PC-3 (cell line): Measurements from ENCODE around the gene CFAP410. TPM values are rescaled to one million over a fixed set of nuclear protein-coding genes. Genes with fewer than 3 reads are reported as not detected.

Experiments
- ATAC-seq: fragments of 200-7000 bp; cut with Tn5 transposase; 2 replicates; pipeline ENCODE4 v1.9.1; 2020; ENCODE audit warnings: mild to moderate bottlenecking, moderate library complexity
- BruUV-seq: library from RNA; stranded (reverse); fragments of 400-500 nt; replicated peaks from 2 replicates; lab custom pipeline; 2021; lab: Mats Ljungman, UMichigan
- CTCF ChIA-PET: fragments of 300-600 bp; sonication (Branson Sonifier 250); formaldehyde crosslinking; loops from one replicate; lab custom pipeline; 2022; ENCODE audit warnings: antibody characterized with exemption; lab: Charles Lee
- POLR2A ChIA-PET: fragments of 300-600 bp; sonication (Branson Sonifier 250); formaldehyde crosslinking; loops from one replicate; lab custom pipeline; 2022; ENCODE audit warnings: antibody characterized with exemption; ENCODE audit not compliant: unreplicated experiment; lab: Charles Lee
- DNase-seq: peaks from one replicate; pipeline ENCODE4 v3.0.0-alpha.2; 2015
- H2AFZ ChIP-seq: fragments of 300-600 bp; sonication (generic); 2 replicates; pipeline ENCODE4 v1.6.0; 2016; ENCODE audit warnings: antibody characterized with exemption, low read length
- H3F3A ChIP-seq: fragments of 300-600 bp; sonication (generic); one replicate; pipeline ENCODE4 v1.6.0; 2017; ENCODE audit warnings: antibody characterized with exemption, low read length, control low read depth, mild to moderate bottlenecking; ENCODE audit not compliant: unreplicated experiment
- H3K27ac ChIP-seq: fragments of 300-600 bp; sonication (generic); 2 replicates; pipeline ENCODE4 v1.5.1; 2016; ENCODE audit warnings: mild to moderate bottlenecking, low read length
- H3K27me3 ChIP-seq: fragments of 300-600 bp; sonication (generic); 2 replicates; pipeline ENCODE4 v1.6.1; 2016; ENCODE audit warnings: low read length, mixed read lengths
- H3K36me3 ChIP-seq: fragments of 300-600 bp; sonication (generic); 2 replicates; pipeline ENCODE4 v1.6.1; 2016; ENCODE audit warnings: low read depth, mixed run types, low read length, mixed read lengths
- H3K4me1 ChIP-seq: fragments of 300-600 bp; sonication (generic); 2 replicates; pipeline ENCODE4 v1.5.1; 2016; ENCODE audit warnings: low read length; ENCODE audit not compliant: insufficient read depth
- H3K4me2 ChIP-seq: fragments of 300-600 bp; sonication (generic); 2 replicates; pipeline ENCODE4 v1.6.0; 2016; ENCODE audit warnings: low read length
- H3K4me3 ChIP-seq: fragments of 300-600 bp; sonication (generic); 2 replicates; pipeline ENCODE4 v1.5.1; 2016; ENCODE audit warnings: mild to moderate bottlenecking, low read length, mixed read lengths
- H3K79me2 ChIP-seq: fragments of 300-600 bp; sonication (generic); 2 replicates; pipeline ENCODE4 v1.6.1; 2017; ENCODE audit warnings: low read length, mixed read lengths
- H3K9ac ChIP-seq: fragments of 300-600 bp; sonication (generic); 2 replicates; pipeline ENCODE4 v1.6.0; 2016; ENCODE audit warnings: mild to moderate bottlenecking, low read length
- H3K9me2 ChIP-seq: fragments of 300-600 bp; sonication (generic); replicated peaks from 2 replicates; pipeline ENCODE4 v1.6.1; 2016; ENCODE audit warnings: mixed run types, low read length, mixed read lengths
- H3K9me3 ChIP-seq: fragments of 300-600 bp; sonication (generic); 2 replicates; pipeline ENCODE4 v1.6.1; 2016; ENCODE audit warnings: low read length, mixed read lengths
- H4K20me1 ChIP-seq: fragments of 300-600 bp; sonication (generic); 2 replicates; pipeline ENCODE4 v1.6.1; 2016; ENCODE audit warnings: low read length, mixed read lengths
- CTCF ChIP-seq: fragments of 300-600 bp; sonication (generic); conservative IDR thresholded peaks from 2 replicates; pipeline ENCODE4 v1.5.1; 2017; ENCODE audit warnings: antibody characterized with exemption, low read depth, mild to moderate bottlenecking, low read length
- EZH2 ChIP-seq: fragments of 300-600 bp; sonication (generic); IDR thresholded peaks from one replicate; pipeline ENCODE4 v1.6.1; 2017; ENCODE audit warnings: antibody characterized with exemption, mild to moderate bottlenecking, low read length; ENCODE audit not compliant: unreplicated experiment
- EZH2phosphoT487 ChIP-seq: fragments of 300-600 bp; sonication (generic); IDR thresholded peaks from 2 replicates; pipeline ENCODE4 v1.6.1; 2018; ENCODE audit warnings: mild to moderate bottlenecking, antibody characterized with exemption, low read length, borderline replicate concordance
- intact Hi-C: fragments of 100-400 bp; cut with micrococcal nuclease; formaldehyde crosslinking; loops from 2 replicates; pipeline ENCODE4 v1.9.0; 2023
- total RNA-seq: library from RNA; depleted of rRNA; stranded (reverse); fragments of >200 nt; gene quantifications from 2 replicates; pipeline ENCODE4 v1.2.3, GENCODE V29; 2014

The CFAP410 gene
- total RNA-seq, 1 experiment from 2014 or later, result 18.4 TPM

DNA sequence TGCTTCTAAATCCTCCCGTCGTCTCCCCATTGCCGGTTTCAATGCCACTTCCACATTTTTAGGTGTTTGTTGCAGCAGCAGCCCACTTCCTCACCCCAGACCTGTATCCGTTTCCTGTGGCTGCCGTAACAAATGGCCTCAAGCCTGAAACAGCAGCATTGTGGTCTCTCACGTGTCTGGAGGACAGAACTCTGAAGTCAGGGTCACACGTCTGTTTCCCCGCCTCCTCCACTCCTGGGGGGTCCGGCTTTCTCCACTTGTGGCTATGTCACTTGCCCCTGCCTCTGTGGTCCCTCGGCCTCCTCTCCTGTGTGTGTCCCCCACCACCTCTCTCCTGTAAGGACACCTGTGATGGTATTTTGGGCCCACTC lies 36.1 kb upstream of the CFAP410 start:
- no peaks in the 10 kb centered on the region for H3K9me3 ChIP-seq
- POLR2A ChIA-PET, result no interaction called here
- H3K4me2 ChIP-seq, result no peak overlapping the region
- no peak for TF ChIP-seq EZH2phosphoT487
- TF ChIP-seq CTCF, result no peak
- TF ChIP-seq EZH2, result no peak
- H3K27ac ChIP-seq, result no peak overlapping the region
- no TSS peak for BruUV-seq
- DNase-seq, result no peak
- peaks cover 4% of the 10 kb centered on the region; the same call in 1 of the 2 replicates for H3K27me3 ChIP-seq
- no peak overlapping the region for H3K4me3 ChIP-seq
- no peaks in the 10 kb centered on the region for H3F3A ChIP-seq
- intact Hi-C loops, result no loop called here
- no peak overlapping the region for H3K9ac ChIP-seq
- no peaks in the 10 kb centered on the region for H3K79me2 ChIP-seq
- no peak overlapping the region for H2AFZ ChIP-seq
- CTCF ChIA-PET, result no interaction called here
- peaks cover 5% of the 10 kb centered on the region; the same call in 1 of the 2 replicates for H3K4me1 ChIP-seq
- H3K36me3 ChIP-seq, result no peaks in the 10 kb centered on the region
- ATAC-seq, result no peak
- H4K20me1 ChIP-seq, result no peaks in the 10 kb centered on the region
- no peaks in the 10 kb centered on the region for H3K9me2 ChIP-seq

- H3K4me3 ChIP-seq, result no peak overlapping the region
- TF ChIP-seq EZH2phosphoT487 (no peak), EZH2 (no peak), CTCF (no peak)
- ATAC-seq (no peak), DNase-seq (no peak)
- POLR2A ChIA-PET, result no interaction called here
- BruUV-seq, result no TSS peak
- no peak overlapping the region for H3K9ac ChIP-seq
- H3K36me3 ChIP-seq, result no peaks in the 10 kb centered on the region
- intact Hi-C loops, result no loop called here
- no peaks in the 10 kb centered on the region for H3F3A ChIP-seq
- no peaks in the 10 kb centered on the region for H3K79me2 ChIP-seq
- H3K9me2 ChIP-seq, result no peaks in the 10 kb centered on the region
- no peak overlapping the region for H3K27ac ChIP-seq
- no peak overlapping the region for H3K4me2 ChIP-seq
- no peaks in the 10 kb centered on the region for H3K9me3 ChIP-seq
- peaks cover 4% of the 10 kb centered on the region; the same call in 1 of the 2 replicates for H3K27me3 ChIP-seq
- H2AFZ ChIP-seq, result no peak overlapping the region
- peaks cover 10% of the 10 kb centered on the region for H3K4me1 ChIP-seq
- CTCF ChIA-PET, result no interaction called here
- no peaks in the 10 kb centered on the region for H4K20me1 ChIP-seq
These were observed 35.6 kb upstream of the CFAP410 start for GRCh38 chr21:44374601-44375280.

DNA sequence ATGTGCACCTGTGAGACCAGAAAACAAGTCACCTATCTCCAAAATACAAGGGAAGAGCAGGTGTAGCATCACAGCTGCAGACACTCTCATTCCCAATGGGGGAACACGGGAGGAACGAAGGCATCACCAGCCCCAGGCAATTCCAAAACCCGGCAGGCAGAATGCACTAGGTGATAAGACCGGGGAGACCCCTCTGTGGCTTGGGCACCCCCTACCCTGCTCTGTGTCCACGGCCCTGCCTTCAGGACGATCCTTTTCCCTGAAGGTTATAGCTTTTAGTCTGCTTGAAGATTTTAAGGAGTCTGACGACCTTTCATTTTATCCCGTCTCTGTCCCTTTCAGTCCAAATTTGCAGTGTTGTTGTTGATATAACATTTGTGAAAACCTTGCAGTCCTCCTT lies 33.4 kb upstream of the CFAP410 start:
- ATAC-seq, result no peak
- Histone ChIP-seq H3K27ac (no peak overlapping the region), H3F3A (no peaks in the 10 kb centered on the region), H3K9me2 (no peaks in the 10 kb centered on the region), H3K4me1 (peaks cover 10% of the 10 kb centered on the region), H3K4me2 (no peak overlapping the region), H3K36me3 (no peaks in the 10 kb centered on the region), H4K20me1 (no peaks in the 10 kb centered on the region), H3K9me3 (no peaks in the 10 kb centered on the region), H3K4me3 (no peak overlapping the region), H2AFZ (no peak overlapping the region), H3K9ac (no peak overlapping the region), H3K27me3 (no peaks in the 10 kb centered on the region), H3K79me2 (no peaks in the 10 kb centered on the region)
- no TSS peak for BruUV-seq
- POLR2A ChIA-PET, result no interaction called here
- CTCF ChIA-PET, result no interaction called here
- DNase-seq, result no peak
- TF ChIP-seq EZH2phosphoT487 (no peak), EZH2 (no peak), CTCF (no peak)
- intact Hi-C loops, result no loop called here
